Muscle layer of duodenum (tissue), 2 donors: ENCODE results near the gene PRR33.
"Not testable (repeated sequence)": the region's sequence is repeated elsewhere in the genome, so short reads cannot be mapped to it uniquely, and the experiment has no call there.

Experiments
- H3K27ac ChIP-seq: one replicate; pipeline ENCODE4 v1.7.0; 2013; ENCODE audit warnings: mild to moderate bottlenecking, low read length
- H3K27me3 ChIP-seq: one replicate; pipeline ENCODE4 v1.7.0; 2013; ENCODE audit warnings: low read depth, mild to moderate bottlenecking, control low read depth, low read length
- H3K36me3 ChIP-seq, 2 donors: one replicate each; pipeline ENCODE4 v1.7.0; 2013; ENCODE audit warnings: low read length in 2 of 2, control low read depth in 1 of 2, mild to moderate bottlenecking in 1 of 2; ENCODE audit not compliant: insufficient read depth in 2 of 2, control insufficient read depth in 1 of 2
- H3K4me1 ChIP-seq, 2 donors: one replicate each; pipeline ENCODE4 v1.7.0; 2013; ENCODE audit warnings: low read length in 2 of 2, mild to moderate bottlenecking in 2 of 2, control low read depth in 1 of 2, moderate library complexity in 1 of 2; ENCODE audit not compliant: insufficient read depth in 2 of 2, control insufficient read depth in 1 of 2
- H3K4me3 ChIP-seq, 2 donors: one replicate each; pipeline ENCODE4 v1.7.0; 2013; ENCODE audit warnings: low read length in 2 of 2, low read depth in 1 of 2, mild to moderate bottlenecking in 1 of 2
- H3K9me3 ChIP-seq, 2 donors: one replicate each; pipeline ENCODE4 v1.7.0; 2013; ENCODE audit warnings: low read length in 2 of 2, control low read depth in 1 of 2, mild to moderate bottlenecking in 1 of 2; ENCODE audit not compliant: control insufficient read depth in 1 of 2
- donor health status: healthy.

The PRR33 gene

DNA sequence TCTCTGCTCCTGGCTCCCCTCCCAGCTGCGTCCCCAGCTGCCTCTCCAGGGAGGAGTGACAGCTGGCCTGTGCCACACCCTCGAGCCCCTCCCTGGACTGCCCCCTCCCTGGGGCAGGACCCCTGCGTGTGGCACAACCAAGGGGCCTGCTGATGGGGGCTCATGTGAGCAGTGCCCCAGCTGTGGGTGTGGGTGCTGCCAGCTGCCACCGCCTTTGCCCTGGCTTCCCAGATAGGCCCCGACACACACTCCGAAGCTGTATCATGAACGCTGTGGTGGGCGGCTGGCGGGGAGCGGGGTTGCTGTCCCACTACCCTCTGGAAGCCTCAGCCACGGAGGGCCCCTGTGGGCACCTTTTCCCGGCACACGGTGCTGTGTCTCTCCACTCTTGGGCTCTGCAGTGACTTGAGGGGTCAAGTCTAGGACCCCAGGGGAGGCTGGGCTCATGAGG is 15.8 kb downstream of the PRR33 start:
- H3K36me3 ChIP-seq, H3K4me3 ChIP-seq, H3K27me3 ChIP-seq, H3K27ac ChIP-seq, H3K9me3 ChIP-seq: not testable (repeated sequence)
- H3K4me1 ChIP-seq = peaks cover 0 to 47% of the 10 kb centered on the region in 2 donors

DNA sequence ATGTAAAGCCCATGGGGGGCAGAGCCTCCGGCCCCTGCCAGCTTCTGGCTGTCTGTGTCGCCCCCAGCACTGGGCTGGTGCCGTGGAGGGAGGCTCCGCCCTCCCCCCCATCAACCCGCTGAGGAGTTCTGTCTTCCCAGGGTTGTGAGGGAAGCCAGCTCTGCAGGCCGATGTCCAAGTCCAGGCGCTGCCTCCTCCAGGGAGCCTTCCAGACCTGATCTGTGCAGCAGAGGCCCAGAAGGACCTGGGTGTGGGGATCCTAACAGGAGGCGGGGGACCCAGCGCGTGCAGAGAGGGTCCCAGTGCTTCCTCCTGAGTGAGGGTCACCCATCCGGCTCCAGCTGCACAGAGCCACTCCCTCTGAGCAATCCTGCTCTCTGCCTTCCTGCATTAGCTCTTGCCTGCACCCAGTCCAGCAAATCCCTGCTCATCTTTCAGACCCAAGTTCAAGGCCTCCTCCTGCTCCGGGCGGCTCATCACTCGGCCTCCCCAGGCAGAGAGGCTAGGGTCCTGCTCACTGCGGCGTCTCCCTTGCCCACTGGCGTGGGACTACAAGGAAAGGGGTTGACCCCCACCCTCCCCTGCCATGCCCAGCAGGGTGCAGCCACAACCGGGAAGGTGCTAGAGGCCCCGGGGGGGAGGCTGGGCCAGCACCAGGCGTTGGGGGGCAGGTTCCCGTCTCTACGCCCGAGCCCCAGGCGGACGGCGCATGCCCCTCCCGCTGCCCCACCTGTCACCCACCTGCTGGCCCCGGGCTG is 16.4 kb downstream of the PRR33 start:
- H3K27me3 ChIP-seq = no peaks in the 10 kb centered on the region
- H3K36me3 ChIP-seq = no peaks in the 10 kb centered on the region
- H3K27ac ChIP-seq = no peak overlapping the region
- peaks cover 0 to 47% of the 10 kb centered on the region in 2 donors for H3K4me1 ChIP-seq
- H3K4me3 ChIP-seq = no peak overlapping the region
- H3K9me3 ChIP-seq = no peaks in the 10 kb centered on the region

DNA sequence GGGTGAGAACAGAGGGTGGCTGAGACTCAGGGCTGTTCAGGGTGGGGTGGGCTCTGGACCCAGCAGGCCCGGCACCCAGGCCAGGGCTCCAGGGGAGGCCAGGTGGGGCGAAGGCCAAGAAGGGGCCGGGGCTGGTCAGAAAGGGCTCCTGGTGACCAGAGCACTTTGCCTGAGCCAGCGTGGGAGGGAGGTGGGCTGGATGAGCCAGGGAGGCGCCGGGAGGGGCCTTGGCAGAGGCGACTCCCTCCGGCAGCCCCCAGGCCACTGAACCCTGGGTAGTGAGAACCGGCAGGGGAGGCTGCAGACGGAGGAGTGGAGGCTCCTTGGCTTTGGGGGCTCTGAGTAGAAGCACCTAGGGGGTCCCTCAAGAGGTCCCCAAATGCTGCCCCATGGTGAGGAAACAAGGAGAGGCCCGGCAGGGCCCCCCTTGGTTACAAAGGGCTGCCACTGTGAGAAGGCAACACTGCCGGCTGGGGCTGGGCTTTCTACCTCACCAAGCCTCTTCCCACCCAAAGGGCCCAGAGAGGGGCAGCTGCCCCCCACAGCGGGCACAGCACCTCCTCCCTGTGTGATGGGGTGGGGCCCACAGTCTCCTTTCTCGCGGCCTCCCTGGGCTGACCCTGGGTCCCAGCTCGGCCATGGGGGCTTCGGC is 17.1 kb downstream of the PRR33 start:
- H3K36me3 ChIP-seq, H3K9me3 ChIP-seq, H3K4me3 ChIP-seq, H3K27me3 ChIP-seq, H3K27ac ChIP-seq: not testable (repeated sequence)
- H3K4me1 ChIP-seq = peaks cover 0 to 45% of the 10 kb centered on the region in 2 donors

DNA sequence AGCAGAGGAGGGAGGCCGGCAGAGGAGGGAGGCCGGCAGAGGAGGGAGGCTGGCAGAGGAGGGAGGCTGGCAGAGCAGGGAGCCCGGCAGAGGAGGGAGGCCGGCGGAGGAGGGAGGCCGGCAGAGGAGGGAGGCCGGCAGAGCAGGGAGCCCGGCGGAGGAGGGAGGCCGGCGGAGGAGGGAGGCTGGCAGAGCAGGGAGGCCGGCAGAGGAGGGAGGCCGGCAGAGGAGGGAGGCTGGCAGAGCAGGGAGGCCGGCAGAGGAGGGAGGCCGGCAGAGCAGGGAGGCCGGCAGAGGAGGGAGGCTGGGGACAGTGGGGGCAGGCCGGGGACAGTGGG is 17.9 kb downstream of the PRR33 start:
- H3K27me3 ChIP-seq, H3K36me3 ChIP-seq, H3K9me3 ChIP-seq, H3K4me3 ChIP-seq, H3K27ac ChIP-seq: not testable (repeated sequence)
- H3K4me1 ChIP-seq = peaks cover 0 to 45% of the 10 kb centered on the region in 2 donors

DNA sequence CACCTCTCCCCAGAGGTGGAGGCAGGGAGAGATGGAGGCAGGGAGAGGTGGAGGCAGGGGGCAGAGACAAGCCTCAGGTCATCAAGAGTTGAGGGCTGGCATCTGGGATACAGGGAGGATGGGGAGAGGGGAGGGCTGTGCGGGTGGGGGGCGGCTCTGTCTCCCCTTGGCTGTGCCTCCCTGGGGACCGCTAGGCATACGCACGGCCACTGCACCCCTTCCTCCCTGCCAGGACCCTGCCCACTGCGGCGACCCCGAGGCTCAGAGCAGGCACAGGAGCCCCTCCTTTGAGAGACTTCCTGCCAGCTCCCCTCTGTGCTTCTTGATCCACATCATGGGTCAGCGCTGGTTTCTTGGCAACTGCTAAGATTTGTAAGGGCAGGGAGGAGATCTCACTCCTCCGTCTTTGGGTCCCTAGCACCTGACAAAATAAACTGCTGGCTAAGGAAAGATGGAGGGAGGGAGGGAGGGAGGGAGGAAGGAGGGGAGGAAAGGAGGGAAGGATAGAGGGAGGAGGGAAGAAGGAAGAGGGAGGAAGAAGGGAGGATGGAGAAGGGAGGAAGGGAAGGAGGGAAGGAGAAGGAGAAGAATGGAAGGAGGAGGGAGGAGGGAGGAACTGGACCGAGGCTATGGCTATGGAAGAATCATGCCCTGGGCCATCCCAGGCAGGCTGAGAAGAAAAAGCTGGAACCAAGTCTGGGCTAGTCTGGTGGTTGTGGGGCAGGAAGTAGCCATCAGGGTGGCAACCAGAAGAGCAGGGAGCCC is 18.5 kb downstream of the PRR33 start:
- Histone ChIP-seq H3K4me1 (peaks cover 0 to 44% of the 10 kb centered on the region in 2 donors), H3K27ac (no peak overlapping the region), H3K27me3 (no peaks in the 10 kb centered on the region), H3K36me3 (no peaks in the 10 kb centered on the region), H3K9me3 (no peaks in the 10 kb centered on the region), H3K4me3 (peak overlapping the region in 1 of 2 donors; percentile 47)

DNA sequence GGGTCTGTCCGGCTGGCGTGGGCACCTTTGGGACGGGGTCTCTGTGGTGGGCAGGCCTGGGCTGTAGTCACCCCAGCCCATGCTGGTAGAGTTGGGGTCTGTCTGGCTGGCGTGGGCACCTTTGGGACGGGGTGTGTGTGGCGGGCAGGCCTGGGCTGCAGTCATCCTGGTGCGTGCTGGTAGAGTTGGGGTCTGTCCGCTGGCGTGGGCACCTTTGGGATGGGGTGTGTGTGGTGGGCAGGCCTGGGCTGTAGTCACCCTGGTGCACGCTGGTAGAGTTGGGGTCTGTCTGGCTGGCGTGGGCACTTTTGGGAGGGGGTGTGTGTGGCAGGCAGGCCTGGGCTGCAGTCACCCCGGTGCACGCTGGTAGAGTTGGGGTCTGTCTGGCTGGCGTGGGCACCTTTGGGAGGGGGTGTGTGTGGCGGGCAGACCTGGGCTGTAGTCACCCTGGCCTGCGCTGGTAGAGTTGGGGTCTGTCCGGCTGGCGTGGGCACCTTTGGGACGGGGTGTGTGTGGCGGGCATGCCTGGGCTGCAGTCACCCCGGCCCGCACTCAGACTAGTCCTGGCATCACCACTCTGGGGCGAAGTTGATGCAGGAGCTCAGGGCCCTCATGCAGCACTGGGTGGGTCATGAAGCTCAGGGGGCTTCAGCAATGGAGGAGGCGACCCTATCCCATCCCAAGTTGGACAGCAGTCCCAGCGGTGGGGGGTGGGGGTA is 19.3 kb downstream of the PRR33 start:
- Histone ChIP-seq H3K9me3 (no peaks in the 10 kb centered on the region), H3K27ac (no peak overlapping the region), H3K4me1 (peaks cover 0 to 36% of the 10 kb centered on the region in 2 donors), H3K4me3 (peak overlapping the region in 1 of 2 donors; percentile 47), H3K27me3 (no peaks in the 10 kb centered on the region), H3K36me3 (no peaks in the 10 kb centered on the region)

DNA sequence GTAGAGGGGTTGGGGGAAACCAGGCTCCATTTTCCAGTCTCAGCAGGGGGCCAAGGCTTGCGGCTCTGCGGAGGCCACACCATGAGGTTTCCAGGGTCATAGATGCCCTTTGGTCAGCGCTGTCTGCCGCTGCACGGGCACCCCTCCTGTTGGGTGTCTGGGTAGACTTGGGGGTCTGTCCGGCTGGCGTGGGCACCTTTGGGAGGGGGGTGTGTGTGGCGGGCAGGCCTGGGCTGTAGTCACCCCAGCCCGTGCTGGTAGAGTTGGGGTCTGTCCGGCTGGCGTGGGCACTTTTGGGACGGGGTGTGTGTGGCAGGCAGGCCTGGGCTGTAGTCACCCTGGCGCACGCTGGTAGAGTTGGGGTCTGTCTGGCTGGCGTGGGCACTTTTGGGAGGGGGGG is 20.2 kb downstream of the PRR33 start:
- Histone ChIP-seq H3K4me1 (peaks cover 0 to 27% of the 10 kb centered on the region in 2 donors), H3K9me3 (no peaks in the 10 kb centered on the region), H3K36me3 (no peaks in the 10 kb centered on the region), H3K27ac (no peak overlapping the region), H3K4me3 (peak overlapping the region; percentile 26 to 47), H3K27me3 (no peaks in the 10 kb centered on the region)

DNA sequence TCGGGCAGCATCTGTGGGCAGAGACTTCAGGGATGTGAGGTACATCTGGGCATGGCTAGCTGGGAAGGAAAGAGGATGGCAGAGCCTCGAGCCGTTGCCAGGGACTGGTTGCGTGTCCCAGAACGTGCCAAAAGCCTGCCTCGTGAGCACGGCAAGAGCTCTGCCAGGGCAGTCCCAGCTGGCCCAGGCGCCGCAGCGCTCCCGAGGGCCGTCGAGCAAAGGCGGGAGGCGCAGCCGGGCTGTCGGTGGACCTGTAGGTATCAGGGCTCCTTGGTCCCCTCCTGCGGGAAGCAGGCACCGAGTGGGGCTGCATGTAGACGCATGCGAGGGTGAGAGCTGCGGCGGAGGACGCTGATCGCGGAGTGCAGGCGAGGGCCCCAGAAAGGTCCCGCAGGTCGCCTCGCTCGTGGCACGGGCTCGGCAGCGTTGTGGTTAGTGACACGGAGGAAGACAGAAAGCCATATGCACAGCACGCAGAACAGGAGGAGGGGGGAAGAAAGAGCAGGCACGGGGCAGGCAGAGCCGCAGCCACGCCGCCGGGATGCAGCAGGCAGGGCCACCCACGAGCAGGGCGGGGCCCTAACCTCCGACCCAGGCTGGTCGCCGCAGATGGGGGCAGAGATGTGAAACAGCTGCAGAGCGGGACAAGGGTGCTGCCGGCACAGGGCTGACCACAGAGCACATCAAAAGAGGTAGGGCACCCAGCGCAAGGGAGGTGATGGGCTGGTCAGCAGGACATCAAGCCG is 20.8 kb downstream of the PRR33 start:
- Histone ChIP-seq H3K9me3 (no peaks in the 10 kb centered on the region), H3K27me3 (no peaks in the 10 kb centered on the region), H3K27ac (no peak overlapping the region), H3K4me3 (peak overlapping the region; percentile 26 to 47), H3K36me3 (no peaks in the 10 kb centered on the region), H3K4me1 (peaks cover 0 to 22% of the 10 kb centered on the region in 2 donors)

DNA sequence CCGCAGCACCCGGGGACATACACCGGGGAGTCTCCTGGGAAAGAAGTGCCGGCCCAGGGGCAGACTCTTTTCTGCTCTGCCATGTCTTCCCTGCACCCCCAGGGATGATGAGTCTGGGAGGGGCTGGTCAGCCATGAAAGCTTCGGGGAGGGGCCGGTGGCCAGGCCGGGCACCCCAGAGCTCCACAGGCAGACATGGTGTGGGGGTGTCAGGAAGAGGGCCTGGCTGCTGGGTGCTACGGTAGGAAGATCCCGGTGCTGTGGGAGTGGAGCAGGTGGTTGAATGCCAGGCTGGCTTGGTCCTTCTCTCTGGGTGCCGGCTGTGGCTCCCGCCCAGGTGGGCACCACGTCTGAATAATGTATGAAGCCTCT is 21.4 kb downstream of the PRR33 start:
- Histone ChIP-seq H3K27ac (no peak overlapping the region), H3K9me3 (no peaks in the 10 kb centered on the region), H3K27me3 (no peaks in the 10 kb centered on the region), H3K36me3 (no peaks in the 10 kb centered on the region), H3K4me1 (peaks cover 0 to 23% of the 10 kb centered on the region in 2 donors), H3K4me3 (peak overlapping the region; percentile 26 to 47)

DNA sequence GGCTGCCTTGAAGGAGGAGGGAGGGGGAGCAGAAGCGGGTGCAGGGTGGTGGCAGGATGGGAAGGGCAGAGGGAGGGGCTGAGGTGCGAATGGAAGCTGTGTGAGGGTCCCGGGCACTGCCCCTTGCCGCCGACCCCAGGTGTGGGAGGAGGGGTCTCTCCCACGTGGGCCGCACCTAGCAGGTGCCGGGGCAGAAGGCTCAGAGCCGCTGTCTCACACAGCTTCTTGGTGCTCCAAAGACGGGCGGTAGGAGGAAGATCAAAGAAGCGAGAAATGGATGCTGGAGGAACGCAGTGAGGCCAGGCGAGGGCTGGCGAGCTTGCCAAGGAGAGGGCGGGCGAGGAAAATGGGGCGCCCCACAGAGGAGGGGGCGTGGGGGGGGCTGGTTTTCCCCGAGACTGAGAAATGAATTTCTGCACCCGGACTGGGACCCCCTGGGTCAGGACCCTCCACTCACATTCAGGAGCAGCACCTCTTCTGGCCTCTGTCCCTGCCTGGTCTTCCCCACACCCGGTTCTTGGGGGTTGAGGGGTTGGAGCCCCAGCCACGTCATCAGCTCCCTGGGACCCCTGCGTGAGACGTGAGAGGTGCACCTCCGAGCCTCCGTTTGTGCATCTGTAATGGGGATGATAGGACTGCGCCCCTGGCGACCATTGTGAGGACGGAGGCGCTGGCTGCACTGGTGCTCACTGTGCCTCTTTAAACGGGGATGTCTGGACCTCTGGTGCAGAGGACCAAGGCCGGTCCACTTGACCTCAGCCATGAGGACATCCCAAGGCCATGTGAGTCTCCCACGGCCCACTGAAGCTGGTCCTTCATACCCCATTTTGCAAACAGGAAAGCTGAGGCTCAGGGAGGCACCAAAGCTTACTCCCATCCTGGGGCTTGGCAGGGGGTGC is 22.0 kb downstream of the PRR33 start:
- Histone ChIP-seq H3K4me3 (peak overlapping the region; percentile 26 to 47), H3K27ac (no peak overlapping the region), H3K36me3 (no peaks in the 10 kb centered on the region), H3K4me1 (peaks cover 0 to 23% of the 10 kb centered on the region in 2 donors), H3K27me3 (no peaks in the 10 kb centered on the region), H3K9me3 (no peaks in the 10 kb centered on the region)
